Skeletal muscle satellite cell (primary cell): Measurements from ENCODE around the gene NT5C2.
"Not testable (repeated sequence)": the region's sequence is repeated elsewhere in the genome, so short reads cannot be mapped to it uniquely, and the experiment has no call there.

Source experiments
- H3K27me3 ChIP-seq: 2 replicates; pipeline ENCODE4 v1.7.0; 2013; ENCODE audit warnings: low read length; ENCODE audit not compliant: control insufficient read depth, insufficient read depth
- H3K36me3 ChIP-seq: 2 replicates; pipeline ENCODE4 v1.7.0; 2013; ENCODE audit warnings: mild to moderate bottlenecking, control low read depth, low read length; ENCODE audit not compliant: insufficient read depth
- H3K4me1 ChIP-seq: 2 replicates; pipeline ENCODE4 v1.7.0; 2013; ENCODE audit warnings: low read length; ENCODE audit not compliant: control insufficient read depth, insufficient read depth
- H3K4me2 ChIP-seq: 2 replicates; pipeline ENCODE4 v1.7.0; 2013; ENCODE audit warnings: mild to moderate bottlenecking, low read length
- H3K4me3 ChIP-seq: 2 replicates; pipeline ENCODE4 v1.7.0; 2013; ENCODE audit warnings: low read length
- H3K9ac ChIP-seq: 2 replicates; pipeline ENCODE4 v1.7.0; 2013; ENCODE audit warnings: mild to moderate bottlenecking, low read depth, low read length, moderate library complexity
- H3K9me3 ChIP-seq: replicated peaks from 2 replicates; pipeline ENCODE4 v1.7.0; 2013; ENCODE audit warnings: mild to moderate bottlenecking, control low read depth, low read length

The NT5C2 gene

DNA sequence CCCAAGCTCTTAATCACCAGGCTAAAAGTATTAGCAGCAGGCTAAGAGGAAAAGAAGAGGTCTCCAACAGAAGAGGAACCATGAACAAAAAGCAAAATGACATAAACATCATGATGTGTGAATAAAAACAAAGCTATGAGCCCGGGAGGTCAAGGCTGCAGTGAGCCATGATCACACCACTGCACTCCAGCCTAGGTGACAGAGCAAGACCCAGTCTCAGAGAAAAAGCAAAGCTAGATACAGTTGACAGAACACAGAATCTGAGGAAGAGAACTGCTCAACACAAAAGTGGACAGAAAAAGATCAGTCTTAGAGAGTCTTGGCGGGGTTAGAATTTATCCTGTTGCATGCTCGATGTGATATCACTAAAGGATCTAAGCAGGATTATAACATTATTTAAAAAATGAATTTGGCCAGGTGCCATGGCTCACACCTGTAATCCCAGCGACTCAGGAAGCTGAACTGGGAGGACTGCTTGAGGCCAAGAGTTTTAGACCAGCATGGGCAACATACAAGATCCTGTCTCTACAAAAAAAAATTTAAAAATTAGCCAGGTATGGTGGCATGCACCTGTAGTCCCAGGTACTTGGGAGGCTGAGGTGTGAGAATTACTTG is 37.5 kb downstream of the NT5C2 start:
- Histone ChIP-seq H3K4me2 (no peak overlapping the region), H3K4me3 (no peak overlapping the region), H3K27me3 (no peaks in the 10 kb centered on the region), H3K36me3 (peaks cover 9% of the 10 kb centered on the region), H3K4me1 (peaks cover 33% of the 10 kb centered on the region), H3K9me3 (no peaks in the 10 kb centered on the region), H3K9ac (no peak overlapping the region)

DNA sequence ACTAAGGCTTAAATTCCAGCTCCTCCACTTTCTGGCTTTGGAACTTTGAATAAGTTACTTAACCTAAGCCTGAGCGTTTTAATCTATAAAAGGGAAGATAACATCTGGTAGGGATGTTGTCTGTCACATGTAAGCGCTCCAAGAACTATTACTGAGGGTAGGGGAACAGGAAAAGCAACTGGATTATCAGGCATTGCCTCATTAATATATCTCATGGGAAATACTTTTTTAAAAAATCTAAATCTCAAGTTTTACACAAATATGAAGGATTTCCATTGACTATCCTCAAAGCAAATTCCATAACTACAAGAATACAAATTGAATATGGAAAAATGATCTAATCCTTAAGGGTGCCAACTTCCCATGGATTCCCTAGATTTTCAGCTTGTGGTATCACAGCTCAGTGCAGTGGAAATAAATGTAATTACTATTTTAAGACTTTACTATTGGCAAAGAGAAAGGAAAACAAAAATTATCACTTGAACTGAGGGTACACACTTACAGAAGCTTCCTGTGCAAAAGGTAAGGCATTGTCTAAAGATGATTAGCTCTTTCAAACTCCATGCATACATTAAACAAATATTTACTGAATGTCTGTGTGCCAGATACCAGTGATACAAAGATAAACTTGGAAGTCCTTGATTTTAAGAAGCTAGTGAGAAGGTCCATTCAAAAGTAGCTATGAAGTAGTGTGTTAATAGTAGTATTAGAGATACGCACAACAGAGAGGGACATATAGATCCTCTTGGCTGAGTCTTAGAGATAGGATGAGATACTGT is 38.4 kb downstream of the NT5C2 start:
- Histone ChIP-seq H3K27me3 (no peaks in the 10 kb centered on the region), H3K36me3 (peaks cover 9% of the 10 kb centered on the region), H3K4me3 (no peak overlapping the region), H3K4me1 (peaks cover 33% of the 10 kb centered on the region), H3K4me2 (peak overlapping the region; percentile 77), H3K9me3 (no peaks in the 10 kb centered on the region), H3K9ac (peak overlapping the region; percentile 73)

DNA sequence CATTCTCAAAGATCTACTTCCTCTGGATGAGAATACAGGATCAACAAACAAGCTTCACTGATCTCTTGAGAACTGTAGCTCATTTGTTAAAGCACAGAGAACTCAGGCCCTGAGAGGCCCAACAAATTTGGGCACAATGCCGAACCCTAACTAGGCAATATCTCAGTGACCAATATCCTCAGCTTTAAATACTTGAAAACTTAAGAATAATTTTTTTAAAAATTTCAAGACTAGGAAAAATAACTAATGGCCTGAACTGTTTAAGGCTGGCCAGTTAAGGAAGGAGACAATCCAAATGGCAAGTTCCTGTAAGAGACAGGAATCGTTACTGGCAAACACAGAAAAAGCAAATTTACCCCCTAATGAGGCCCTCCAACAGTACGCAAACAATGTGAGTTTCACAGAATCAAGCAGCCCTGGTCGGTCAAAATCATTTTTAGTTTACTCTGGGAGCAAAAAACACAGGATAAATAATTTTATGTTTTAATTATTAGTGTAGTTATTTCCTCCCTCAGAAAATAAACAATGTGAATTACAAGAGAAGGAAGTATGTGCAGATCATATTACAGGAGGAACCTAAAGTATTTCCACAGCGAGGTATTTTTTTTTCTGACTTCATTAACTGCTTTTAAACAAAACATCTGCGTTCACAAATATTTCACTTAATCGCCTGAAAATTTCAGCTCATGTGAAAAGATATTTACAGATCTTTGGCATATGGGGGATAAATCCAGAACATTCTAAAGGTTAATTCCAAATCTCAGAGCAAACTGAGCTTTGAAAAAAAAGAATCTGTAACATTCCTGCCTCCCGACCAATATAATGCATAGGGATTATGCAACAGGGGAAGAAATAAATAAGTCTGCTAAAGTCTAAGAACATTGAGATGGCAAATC is 39.5 kb downstream of the NT5C2 start:
- Histone ChIP-seq H3K36me3 (peaks cover 5% of the 10 kb centered on the region), H3K27me3 (no peaks in the 10 kb centered on the region), H3K4me3 (peak overlapping the region; percentile 32), H3K4me2 (peak overlapping the region; percentile 77), H3K9me3 (no peaks in the 10 kb centered on the region), H3K4me1 (peaks cover 33% of the 10 kb centered on the region), H3K9ac (peak overlapping the region; percentile 73)

DNA sequence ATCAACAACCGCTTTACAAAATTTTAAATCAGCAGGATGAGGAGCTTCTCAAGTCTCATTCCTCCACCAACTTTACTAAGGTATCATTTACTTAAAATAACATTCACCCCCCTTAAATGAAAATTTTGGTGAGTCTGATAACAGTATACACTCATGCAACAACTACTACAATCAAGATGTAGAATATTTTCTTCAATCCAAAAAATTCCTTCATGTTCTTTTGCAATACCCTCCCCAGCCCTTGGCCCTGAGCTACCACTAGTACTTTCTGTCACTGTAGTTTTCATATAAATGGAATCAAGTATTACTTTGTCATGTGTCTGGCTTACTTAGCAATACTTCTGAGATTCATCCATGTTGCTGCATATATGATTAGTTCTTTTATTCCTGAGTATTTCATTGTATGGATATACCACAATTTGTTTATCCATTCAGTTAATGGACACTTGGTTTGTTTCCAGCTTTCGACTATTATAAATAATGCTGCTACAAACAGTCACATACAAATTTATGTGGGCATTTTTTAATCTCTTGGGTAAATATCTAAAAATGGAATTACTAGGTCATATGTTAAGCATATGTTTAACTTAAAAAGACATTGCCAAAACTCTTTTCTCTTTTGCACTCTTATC is 43.0 kb downstream of the NT5C2 start:
- peaks cover 10% of the 10 kb centered on the region for H3K36me3 ChIP-seq
- H3K9me3 ChIP-seq, result no peaks in the 10 kb centered on the region
- H3K4me3 ChIP-seq, result no peak overlapping the region
- H3K4me2 ChIP-seq, result no peak overlapping the region
- H3K4me1 ChIP-seq, result peaks cover 42% of the 10 kb centered on the region
- no peaks in the 10 kb centered on the region for H3K27me3 ChIP-seq
- H3K9ac ChIP-seq, result no peak overlapping the region

DNA sequence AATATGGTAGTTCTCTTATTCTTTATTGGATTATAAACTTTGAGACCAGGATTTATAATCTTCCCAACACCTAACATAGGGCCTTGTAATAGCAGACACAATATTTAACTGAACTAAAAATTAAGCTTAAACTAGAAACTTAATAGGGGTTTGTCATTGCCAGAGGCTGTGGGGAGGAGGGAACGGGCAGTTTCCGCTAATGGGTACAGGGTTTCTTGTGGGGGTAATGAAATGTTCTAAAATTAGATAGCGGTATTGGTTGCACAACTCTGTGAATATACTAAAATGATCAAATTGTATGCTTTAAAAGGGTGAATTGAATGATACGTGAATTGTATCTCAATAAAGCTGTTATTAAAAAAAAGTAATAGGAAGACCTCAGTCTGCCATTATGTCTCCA is 45.4 kb downstream of the NT5C2 start:
- no peaks in the 10 kb centered on the region for H3K9me3 ChIP-seq
- no peak overlapping the region for H3K4me2 ChIP-seq
- peaks cover 10% of the 10 kb centered on the region for H3K36me3 ChIP-seq
- peaks cover 24% of the 10 kb centered on the region for H3K4me1 ChIP-seq
- no peak overlapping the region for H3K9ac ChIP-seq
- H3K4me3 ChIP-seq, result no peak overlapping the region
- H3K27me3 ChIP-seq, result no peaks in the 10 kb centered on the region

DNA sequence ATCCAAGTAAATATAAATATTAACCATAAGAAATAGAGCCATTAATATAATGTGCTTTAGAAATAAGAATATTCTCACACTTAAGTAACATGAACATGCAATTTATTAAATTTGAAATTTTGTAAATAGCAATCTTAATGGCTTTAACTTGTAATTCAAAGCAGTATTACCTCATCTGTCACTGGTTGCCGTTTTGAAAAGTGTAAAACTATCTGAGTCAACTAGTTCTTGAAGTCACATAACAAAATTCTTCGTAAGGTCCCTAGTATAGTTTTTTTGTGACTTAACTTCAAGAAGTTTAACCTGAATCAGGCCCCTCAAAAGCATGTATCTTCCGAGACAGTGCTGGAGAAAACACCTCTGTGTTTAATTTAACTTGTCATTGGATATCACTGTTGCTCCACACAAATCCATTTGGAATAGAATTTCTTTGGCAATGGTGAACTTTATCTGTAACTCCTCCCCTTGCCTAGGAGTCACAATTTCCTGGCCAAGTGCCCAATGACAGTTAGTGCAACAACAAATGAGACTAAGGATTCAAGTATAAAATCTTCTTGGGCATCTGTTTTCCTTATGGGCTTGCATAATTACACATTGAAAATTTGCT is 47.1 kb downstream of the NT5C2 start:
- Histone ChIP-seq H3K4me1 (peaks cover 21% of the 10 kb centered on the region), H3K4me3 (no peak overlapping the region), H3K4me2 (peak overlapping the region; percentile 60), H3K36me3 (peaks cover 5% of the 10 kb centered on the region), H3K27me3 (no peaks in the 10 kb centered on the region), H3K9ac (no peak overlapping the region), H3K9me3 (no peaks in the 10 kb centered on the region)

DNA sequence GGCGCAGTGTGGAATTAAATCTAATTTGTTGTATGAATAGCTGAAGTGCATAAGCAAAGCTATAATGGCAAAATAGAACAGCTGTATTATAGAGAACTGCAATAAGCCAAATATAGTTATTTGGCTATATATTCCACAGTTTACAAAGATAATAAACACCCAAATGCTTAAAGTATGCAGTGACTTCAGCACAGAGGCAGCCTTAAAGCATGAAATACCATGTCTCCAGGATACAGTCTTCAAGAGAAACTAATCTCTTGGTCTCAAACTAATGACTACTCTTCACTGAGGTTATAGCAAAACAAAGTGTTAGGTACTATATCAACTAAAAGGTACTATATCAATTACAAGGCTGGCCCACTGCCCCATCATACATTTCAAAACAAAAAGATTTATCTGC is 48.0 kb downstream of the NT5C2 start:
- Histone ChIP-seq H3K9ac (no peak overlapping the region), H3K4me1 (peaks cover 21% of the 10 kb centered on the region), H3K9me3 (no peaks in the 10 kb centered on the region), H3K4me3 (no peak overlapping the region), H3K4me2 (peak overlapping the region; percentile 60), H3K36me3 (peaks cover 14% of the 10 kb centered on the region), H3K27me3 (no peaks in the 10 kb centered on the region)

DNA sequence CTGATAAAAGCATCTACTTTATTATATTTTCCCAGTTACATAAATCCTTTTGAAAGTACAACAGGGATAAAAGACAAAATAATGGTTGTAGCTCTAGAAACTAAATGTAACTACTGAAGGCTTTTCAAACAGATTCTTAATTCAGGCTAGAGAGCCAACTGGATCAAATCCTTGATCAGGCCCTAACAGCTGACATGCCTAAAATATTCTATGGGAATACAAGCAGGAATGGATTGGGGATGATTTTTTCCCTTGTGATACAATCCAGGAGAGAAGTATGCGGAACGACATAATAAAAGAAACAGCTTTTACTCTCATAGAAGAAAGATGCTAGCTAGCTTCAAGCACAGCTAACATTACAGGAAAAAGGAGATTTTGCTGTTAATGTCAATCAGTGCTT is 49.0 kb downstream of the NT5C2 start:
- H3K9ac ChIP-seq, result no peak overlapping the region

DNA sequence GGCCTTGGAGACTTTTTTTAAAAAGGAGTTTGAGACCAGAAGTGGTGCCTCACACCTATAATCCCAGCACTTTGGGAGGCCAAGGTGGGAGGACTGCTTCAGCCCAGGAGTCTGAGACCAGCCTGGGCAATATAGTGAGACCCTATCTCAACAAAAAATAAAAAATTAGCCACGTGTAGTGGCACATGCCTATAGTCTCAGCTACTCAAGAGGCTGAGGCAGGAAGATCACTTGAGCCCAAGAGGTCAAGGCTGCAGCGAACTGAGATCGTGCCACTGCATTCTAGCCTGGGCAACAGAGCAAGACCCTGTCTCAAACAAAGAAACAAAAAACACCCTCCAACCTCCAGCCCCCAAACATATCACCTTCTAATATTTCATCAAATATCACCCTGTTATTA is 49.4 kb downstream of the NT5C2 start:
- peaks cover 21% of the 10 kb centered on the region for H3K4me1 ChIP-seq
- H3K9me3 ChIP-seq, H3K4me3 ChIP-seq, H3K4me2 ChIP-seq, H3K9ac ChIP-seq, H3K27me3 ChIP-seq: not testable (repeated sequence)
- peaks cover 20% of the 10 kb centered on the region for H3K36me3 ChIP-seq

More for the DNA sequence above, 49.0 kb downstream of the NT5C2 start:
- Histone ChIP-seq H3K9me3 (no peaks in the 10 kb centered on the region), H3K27me3 (no peaks in the 10 kb centered on the region), H3K4me2 (no peak overlapping the region), H3K4me1 (peaks cover 21% of the 10 kb centered on the region), H3K36me3 (peaks cover 20% of the 10 kb centered on the region), H3K4me3 (no peak overlapping the region)

DNA sequence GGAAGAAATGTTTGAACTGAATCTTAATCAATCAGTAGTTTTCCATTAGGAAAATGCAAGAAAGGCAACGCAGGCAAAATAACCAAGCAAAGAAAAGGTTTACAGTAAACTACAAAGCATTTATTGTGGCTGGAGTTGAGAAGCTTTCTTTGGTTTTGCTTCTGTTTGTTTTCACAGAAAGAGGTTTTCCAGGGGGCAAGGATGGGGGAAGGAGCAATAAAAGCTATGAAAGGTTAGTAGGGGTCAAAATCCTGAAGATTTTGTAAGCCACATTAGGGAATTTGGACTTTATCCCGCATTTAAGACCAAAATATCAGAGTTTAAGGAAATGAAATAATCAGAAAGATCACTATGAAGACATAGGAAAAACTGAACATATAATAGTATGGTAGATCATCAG is 51.1 kb downstream of the NT5C2 start:
- H3K9me3 ChIP-seq, result no peaks in the 10 kb centered on the region
- H3K4me2 ChIP-seq, result no peak overlapping the region
- H3K36me3 ChIP-seq, result peaks cover 29% of the 10 kb centered on the region
- H3K27me3 ChIP-seq, result no peaks in the 10 kb centered on the region
- H3K9ac ChIP-seq, result no peak overlapping the region
- peaks cover 21% of the 10 kb centered on the region for H3K4me1 ChIP-seq
- H3K4me3 ChIP-seq, result no peak overlapping the region

DNA sequence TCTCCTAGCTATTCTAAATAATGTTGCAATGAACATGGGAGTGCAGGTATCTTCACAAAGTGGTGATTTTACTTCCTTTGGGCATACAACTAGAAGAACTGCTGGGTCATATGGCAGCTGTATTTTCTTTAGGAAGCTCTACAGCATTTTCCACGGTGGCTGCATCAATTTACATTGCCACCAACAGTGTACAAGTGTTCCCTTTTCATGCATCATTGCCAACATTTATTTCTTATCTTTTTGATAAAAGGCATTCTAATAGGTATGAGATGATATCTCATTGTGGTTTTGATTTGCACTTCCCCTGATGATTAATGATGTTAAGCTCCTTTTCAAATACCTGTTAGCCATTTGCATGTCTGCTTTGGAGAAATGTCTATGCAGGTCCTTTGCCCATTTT is 52.6 kb downstream of the NT5C2 start:
- no peak overlapping the region for H3K4me2 ChIP-seq
- no peaks in the 10 kb centered on the region for H3K9me3 ChIP-seq
- H3K9ac ChIP-seq, result no peak overlapping the region
- no peak overlapping the region for H3K4me3 ChIP-seq
- H3K4me1 ChIP-seq, result peaks cover 9% of the 10 kb centered on the region
- H3K36me3 ChIP-seq, result peaks cover 30% of the 10 kb centered on the region
- no peaks in the 10 kb centered on the region for H3K27me3 ChIP-seq
